Caco-2 (cell line): ENCODE measurements around the gene INO80E. TPM values are rescaled to one million over a fixed set of nuclear protein-coding genes. Genes with fewer than 3 reads are reported as not detected.

Experiments used
- BruUV-seq: library from RNA; stranded (reverse); fragments of 400-500 nt; replicated peaks from 2 replicates; lab custom pipeline; 2021; lab: Mats Ljungman, UMichigan
- CTCF ChIA-PET: fragments of 300-600 bp; sonication (Branson Sonifier 250); formaldehyde crosslinking; loops from one replicate; lab custom pipeline; 2022; ENCODE audit warnings: antibody characterized with exemption; lab: Charles Lee
- POLR2A ChIA-PET: fragments of 300-600 bp; sonication (Branson Sonifier 250); formaldehyde crosslinking; loops from one replicate; lab custom pipeline; 2022; ENCODE audit warnings: antibody characterized with exemption; lab: Charles Lee
- DNase-seq, 2 experiments: peaks; one replicate each; pipeline versions ENCODE4 v3.0.0 to v3.0.0-alpha.2; 2020 to 2022
- H3K27me3 ChIP-seq: replicated peaks from 2 replicates; pipeline ENCODE4 v1.6.0; 2011; ENCODE audit warnings: low read length; ENCODE audit not compliant: control insufficient read depth, insufficient read depth
- H3K36me3 ChIP-seq: 2 replicates; pipeline ENCODE4 v1.5.1; 2011; ENCODE audit warnings: low read length; ENCODE audit not compliant: control insufficient read depth, insufficient read depth
- H3K4me1 ChIP-seq: fragments of 250-450 bp; sonication (Bioruptor Pico); 2 replicates; pipeline ENCODE4 v1.5.1; 2020; ENCODE audit warnings: mild to moderate bottlenecking
- H3K4me3 ChIP-seq: 2 replicates; pipeline ENCODE4 v1.5.1; 2011; ENCODE audit warnings: low read depth, mild to moderate bottlenecking, control low read depth, low read length
- H3K9me3 ChIP-seq: fragments of 250-450 bp; sonication (Bioruptor Pico); 2 replicates; pipeline ENCODE4 v1.5.1; 2020; ENCODE audit warnings: mild to moderate bottlenecking, moderate library complexity
- H3K27ac Mint-ChIP-seq: one replicate; pipeline ENCODE4 v1.8.0; 2022; ENCODE audit warnings: mixed read lengths; ENCODE audit not compliant: unreplicated experiment
- H3K27me3 Mint-ChIP-seq: one replicate; pipeline ENCODE4 v1.8.0; 2022; ENCODE audit warnings: mixed read lengths; ENCODE audit not compliant: insufficient read depth, unreplicated experiment
- H3K36me3 Mint-ChIP-seq: one replicate; pipeline ENCODE4 v1.8.0; 2022; ENCODE audit warnings: mild to moderate bottlenecking, mixed read lengths; ENCODE audit not compliant: insufficient read depth, unreplicated experiment
- H3K4me1 Mint-ChIP-seq: one replicate; pipeline ENCODE4 v1.8.0; 2022; ENCODE audit warnings: low read depth, mixed read lengths; ENCODE audit not compliant: unreplicated experiment
- H3K4me3 Mint-ChIP-seq: one replicate; pipeline ENCODE4 v1.8.0; 2022; ENCODE audit warnings: mild to moderate bottlenecking, moderate library complexity, mixed read lengths; ENCODE audit not compliant: unreplicated experiment
- H3K9me3 Mint-ChIP-seq: one replicate; pipeline ENCODE4 v1.8.0; 2022; ENCODE audit warnings: mixed read lengths; ENCODE audit not compliant: unreplicated experiment
- intact Hi-C: fragments of 100-400 bp; cut with micrococcal nuclease; formaldehyde crosslinking; loops from one replicate; pipeline ENCODE4 v1.10.0; 2022; ENCODE audit not compliant: unreplicated experiment
- total RNA-seq: library from RNA; stranded (reverse); gene quantifications from 2 replicates; pipeline ENCODE4 v1.2.3, GENCODE V29; 2022
- TF ChIP-seq, protein P1 (sequence below), 2 experiments: fragments of 200-600 bp in 1 of 2; IDR thresholded peaks; 1 replicate in 1 of 2; 2 replicates in 1 of 2; pipeline versions ENCODE4 v1.5.1 to v1.8.0; 2011 to 2022; ENCODE audit warnings: antibody characterized with exemption in 1 of 2, control low read depth in 1 of 2, inconsistent platforms in 1 of 2, low read depth in 1 of 2, low read length in 1 of 2, mild to moderate bottlenecking in 1 of 2, moderate library complexity in 1 of 2; ENCODE audit not compliant: insufficient read depth in 1 of 2, severe bottlenecking in 1 of 2, unreplicated experiment in 1 of 2

INO80E gene
- total RNA-seq, 1 experiment from 2014 or later: 58.8 TPM

DNA sequence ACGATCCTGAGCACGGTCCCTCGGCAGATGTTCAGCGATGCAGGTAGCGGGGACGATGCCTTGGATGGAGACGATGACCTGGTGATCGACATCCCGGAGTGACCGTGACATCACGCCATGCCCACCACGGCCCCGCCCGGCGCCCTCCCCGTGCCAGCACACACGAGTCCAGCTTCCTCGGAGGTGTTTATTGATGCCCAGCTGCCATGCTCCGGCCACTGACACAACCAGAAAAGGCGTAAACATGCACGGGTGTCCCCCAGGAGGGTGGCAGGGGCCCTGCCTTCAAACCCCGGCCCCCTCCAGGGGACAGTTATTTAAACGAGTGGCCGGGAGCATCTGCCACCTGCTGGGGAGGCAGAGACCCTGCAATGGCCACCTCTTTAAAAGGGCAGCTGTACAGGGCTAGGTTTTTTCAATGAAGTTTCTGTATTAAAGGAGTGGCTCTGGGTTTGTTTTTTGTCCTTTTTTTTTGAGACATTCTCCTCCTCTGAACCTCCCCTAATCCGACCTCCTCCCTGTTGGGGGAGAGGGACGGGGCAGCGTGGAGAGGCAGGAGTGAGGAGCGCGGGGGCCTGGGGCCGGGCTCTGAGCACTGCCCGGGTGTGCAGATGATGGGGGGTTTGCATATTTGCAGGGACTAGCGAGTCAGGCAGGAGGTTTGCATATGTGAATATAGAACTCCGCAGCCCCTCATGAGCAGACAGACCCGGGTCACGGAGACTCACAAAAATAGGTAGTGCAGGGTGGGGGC, 9.5 kb downstream of the INO80E start:
- CTCF ChIA-PET: interaction anchor here (0.5 to 2.4 kb wide), 3 partner anchors 32 to 105 kb away, joined by 3 to 9 read pairs (median 5); partner anchors contain the start of genes ASPHD1, KCTD13, SEZ6L2 and TAOK2
- intact Hi-C loops: no loop called here
- no TSS peak for BruUV-seq

DNA sequence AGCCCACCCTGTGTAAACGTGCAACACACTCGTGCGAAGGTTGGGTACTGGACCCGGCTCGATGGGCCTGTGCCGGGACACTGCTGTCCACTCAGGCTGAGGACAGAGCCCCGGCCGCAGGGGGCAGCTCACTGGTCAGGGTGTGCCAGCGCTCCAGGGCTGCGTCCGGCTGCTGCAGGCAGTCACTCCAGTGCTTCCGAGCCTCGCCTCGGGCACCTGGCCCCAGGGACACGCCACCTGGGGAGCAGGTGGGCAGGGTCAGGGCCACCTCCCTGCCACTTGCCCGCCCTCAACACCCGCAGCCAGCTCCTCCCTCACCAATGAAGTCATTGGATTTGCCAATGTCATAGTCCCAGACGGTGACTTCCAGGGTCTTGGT, 10.0 kb downstream of the INO80E start:
- CTCF ChIA-PET: interaction anchor here (0.5 to 2.4 kb wide), 3 partner anchors 33 to 106 kb away, joined by 3 to 9 read pairs (median 5); partner anchors contain the start of genes ASPHD1, KCTD13, SEZ6L2 and TAOK2
- Mint-ChIP-seq H3K4me3 (no peak overlapping the region), H3K27ac (no peak overlapping the region), H3K9me3 (no peaks in the 10 kb centered on the region), H3K36me3 (peaks cover 18% of the 10 kb centered on the region), H3K4me1 (no peaks in the 10 kb centered on the region), H3K27me3 (no peaks in the 10 kb centered on the region)
- Histone ChIP-seq H3K36me3 (no peaks in the 10 kb centered on the region), H3K9me3 (no peaks in the 10 kb centered on the region), H3K4me1 (no peaks in the 10 kb centered on the region), H3K4me3 (no peak overlapping the region), H3K27me3 (no peaks in the 10 kb centered on the region)
- POLR2A ChIA-PET: no interaction called here
- intact Hi-C loops: no loop called here
- no TSS peak for BruUV-seq
- TF ChIP-seq, protein P1, sequence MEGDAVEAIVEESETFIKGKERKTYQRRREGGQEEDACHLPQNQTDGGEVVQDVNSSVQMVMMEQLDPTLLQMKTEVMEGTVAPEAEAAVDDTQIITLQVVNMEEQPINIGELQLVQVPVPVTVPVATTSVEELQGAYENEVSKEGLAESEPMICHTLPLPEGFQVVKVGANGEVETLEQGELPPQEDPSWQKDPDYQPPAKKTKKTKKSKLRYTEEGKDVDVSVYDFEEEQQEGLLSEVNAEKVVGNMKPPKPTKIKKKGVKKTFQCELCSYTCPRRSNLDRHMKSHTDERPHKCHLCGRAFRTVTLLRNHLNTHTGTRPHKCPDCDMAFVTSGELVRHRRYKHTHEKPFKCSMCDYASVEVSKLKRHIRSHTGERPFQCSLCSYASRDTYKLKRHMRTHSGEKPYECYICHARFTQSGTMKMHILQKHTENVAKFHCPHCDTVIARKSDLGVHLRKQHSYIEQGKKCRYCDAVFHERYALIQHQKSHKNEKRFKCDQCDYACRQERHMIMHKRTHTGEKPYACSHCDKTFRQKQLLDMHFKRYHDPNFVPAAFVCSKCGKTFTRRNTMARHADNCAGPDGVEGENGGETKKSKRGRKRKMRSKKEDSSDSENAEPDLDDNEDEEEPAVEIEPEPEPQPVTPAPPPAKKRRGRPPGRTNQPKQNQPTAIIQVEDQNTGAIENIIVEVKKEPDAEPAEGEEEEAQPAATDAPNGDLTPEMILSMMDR (IDR thresholded peaks at IDR 0.05; ENCODE audit: insufficient read depth in 1 of 2, low read depth in 1 of 2, low read length in 1 of 2, severe bottlenecking in 1 of 2, unreplicated experiment in 1 of 2): no peak
- DNase-seq: no peak

More for the DNA sequence above, 9.5 kb downstream of the INO80E start:
- H3K9me3 ChIP-seq: no peaks in the 10 kb centered on the region
- Mint-ChIP-seq H3K4me3 (no peak overlapping the region), H3K27me3 (no peaks in the 10 kb centered on the region), H3K4me1 (no peaks in the 10 kb centered on the region), H3K27ac (no peak overlapping the region), H3K36me3 (peaks cover 18% of the 10 kb centered on the region), H3K9me3 (no peaks in the 10 kb centered on the region)
- no peaks in the 10 kb centered on the region for H3K27me3 ChIP-seq
- TF ChIP-seq, protein P1 (IDR thresholded peaks at IDR 0.05; ENCODE audit: insufficient read depth in 1 of 2, low read depth in 1 of 2, low read length in 1 of 2, severe bottlenecking in 1 of 2, unreplicated experiment in 1 of 2): peak; percentile 75 to 78
- no peaks in the 10 kb centered on the region for H3K36me3 ChIP-seq
- POLR2A ChIA-PET: no interaction called here
- peak in 1 of 2 experiments; percentile 54 for DNase-seq
- no peaks in the 10 kb centered on the region for H3K4me1 ChIP-seq
- H3K4me3 ChIP-seq: no peak overlapping the region

DNA sequence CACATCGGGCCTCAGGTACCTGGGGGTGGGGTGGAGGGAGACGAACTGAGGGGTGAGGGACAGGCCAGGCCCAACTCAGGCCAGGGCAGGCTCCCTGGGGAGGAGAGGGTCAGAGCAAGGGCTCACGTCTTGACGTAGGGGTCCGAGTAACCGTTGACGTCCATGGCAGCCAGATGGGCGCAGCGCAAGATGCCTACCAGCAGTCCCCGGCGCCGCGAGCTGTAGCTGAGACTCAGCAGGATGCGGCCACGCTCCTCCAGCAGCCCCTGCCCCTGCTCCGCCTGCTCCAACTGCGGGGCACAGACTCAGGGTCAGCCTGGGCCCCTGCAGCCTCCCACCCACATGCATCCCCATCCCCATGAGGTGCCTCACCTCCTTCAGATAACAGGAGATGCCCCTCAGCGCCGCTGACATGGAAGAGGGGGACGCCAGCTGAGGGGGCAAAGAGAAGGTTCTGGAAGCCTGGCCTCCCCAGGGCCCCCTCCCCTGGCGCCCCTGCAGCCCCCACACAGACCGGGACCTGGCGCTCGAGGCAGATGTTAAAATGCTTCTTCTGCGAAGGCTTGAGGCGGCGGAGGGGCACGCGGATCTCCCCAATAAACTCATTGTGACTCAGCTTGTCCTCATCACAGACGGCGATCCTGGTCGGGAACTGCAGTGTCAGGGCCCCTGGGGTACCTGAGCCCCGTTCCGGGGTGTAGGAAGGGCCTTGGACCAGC, 10.8 kb downstream of the INO80E start:
- Mint-ChIP-seq H3K4me3 (no peak overlapping the region), H3K36me3 (peaks cover 15% of the 10 kb centered on the region), H3K27me3 (no peaks in the 10 kb centered on the region), H3K9me3 (no peaks in the 10 kb centered on the region), H3K4me1 (no peaks in the 10 kb centered on the region), H3K27ac (no peak overlapping the region)
- CTCF ChIA-PET: no interaction called here
- no peak for DNase-seq
- Histone ChIP-seq H3K27me3 (no peaks in the 10 kb centered on the region), H3K9me3 (no peaks in the 10 kb centered on the region), H3K4me1 (no peaks in the 10 kb centered on the region), H3K4me3 (no peak overlapping the region), H3K36me3 (no peaks in the 10 kb centered on the region)
- intact Hi-C loops: no loop called here
- TF ChIP-seq, protein P1 (IDR thresholded peaks at IDR 0.05; ENCODE audit: insufficient read depth in 1 of 2, low read depth in 1 of 2, low read length in 1 of 2, severe bottlenecking in 1 of 2, unreplicated experiment in 1 of 2): no peak
- POLR2A ChIA-PET: no interaction called here
- no TSS peak for BruUV-seq
